PC-9 (cell line): ENCODE measurements around the gene IRF9. TPM values are rescaled to one million over a fixed set of nuclear protein-coding genes. Genes with fewer than 3 reads are reported as not detected.

Experiments used
- BruUV-seq: library from RNA; stranded (reverse); fragments of 400-500 nt; replicated peaks from 2 replicates; lab custom pipeline; 2021; lab: Mats Ljungman, UMichigan
- CTCF ChIA-PET: fragments of 300-600 bp; sonication (Branson Sonifier 250); formaldehyde crosslinking; loops from one replicate; lab custom pipeline; 2022; ENCODE audit warnings: antibody characterized with exemption; lab: Charles Lee
- POLR2A ChIA-PET: fragments of 300-600 bp; sonication (Branson Sonifier 250); formaldehyde crosslinking; loops from one replicate; lab custom pipeline; 2022; ENCODE audit warnings: antibody characterized with exemption; ENCODE audit not compliant: unreplicated experiment; lab: Charles Lee
- DNase-seq, 2 experiments: peaks; one replicate each; pipeline versions ENCODE4 v3.0.0 to v3.0.0-alpha.2; 2015 to 2022; ENCODE audit warnings: mixed read lengths in 1 of 2
- H2AFZ ChIP-seq: fragments of 200-600 bp; sonication (generic); 2 replicates; pipeline ENCODE4 v1.8.1; 2017; ENCODE audit warnings: antibody characterized with exemption
- H3F3A ChIP-seq: fragments of 200-600 bp; sonication (generic); 2 replicates; pipeline ENCODE4 v1.8.1; 2017; ENCODE audit warnings: antibody characterized with exemption, mild to moderate bottlenecking, low read depth; ENCODE audit not compliant: insufficient read depth
- H3K27ac ChIP-seq: fragments of 200-600 bp; sonication (generic); 2 replicates; pipeline ENCODE4 v1.6.1; 2016; ENCODE audit warnings: mixed run types
- H3K27me3 ChIP-seq: fragments of 200-600 bp; sonication (generic); 2 replicates; pipeline ENCODE4 v1.6.1; 2016; ENCODE audit warnings: low read depth, mixed run types; ENCODE audit not compliant: insufficient read depth
- H3K36me3 ChIP-seq: fragments of 200-600 bp; sonication (generic); 2 replicates; pipeline ENCODE4 v1.6.1; 2016; ENCODE audit warnings: low read depth, mixed run types
- H3K4me1 ChIP-seq: fragments of 200-600 bp; sonication (generic); replicated peaks from 2 replicates; pipeline ENCODE4 v1.6.1; 2016; ENCODE audit warnings: mixed run types; ENCODE audit not compliant: insufficient read depth
- H3K4me2 ChIP-seq: fragments of 200-600 bp; sonication (generic); 2 replicates; pipeline ENCODE4 v1.6.1; 2017; ENCODE audit warnings: mixed run types
- H3K4me3 ChIP-seq: fragments of 200-600 bp; sonication (generic); 2 replicates; pipeline ENCODE4 v1.6.1; 2016; ENCODE audit warnings: mixed run types
- H3K79me2 ChIP-seq: fragments of 200-600 bp; sonication (generic); 2 replicates; pipeline ENCODE4 v1.6.1; 2017; ENCODE audit warnings: low read depth, mixed run types
- H3K9me2 ChIP-seq: fragments of 200-600 bp; sonication (generic); 2 replicates; pipeline ENCODE4 v1.8.1; 2017; ENCODE audit warnings: mild to moderate bottlenecking; ENCODE audit not compliant: insufficient read depth
- H3K9me3 ChIP-seq: fragments of 200-600 bp; sonication (generic); 2 replicates; pipeline ENCODE4 v1.8.1; 2016; ENCODE audit warnings: low read depth; ENCODE audit not compliant: insufficient read depth
- H4K20me1 ChIP-seq: fragments of 200-600 bp; sonication (generic); 2 replicates; pipeline ENCODE4 v1.8.1; 2017; ENCODE audit not compliant: insufficient read depth
- EZH2 ChIP-seq: fragments of 200-600 bp; sonication (generic); IDR thresholded peaks from 2 replicates; pipeline ENCODE4 v1.8.0; 2017; ENCODE audit warnings: antibody characterized with exemption, low read depth
- intact Hi-C: fragments of 100-400 bp; cut with micrococcal nuclease; formaldehyde crosslinking; loops from one replicate; pipeline ENCODE4 v1.10.0; 2022; ENCODE audit not compliant: unreplicated experiment
- total RNA-seq: library from RNA; stranded (reverse); gene quantifications from 2 replicates; pipeline ENCODE4 v1.2.3, GENCODE V29; 2021
- TF ChIP-seq, protein P1 (sequence below): fragments of 200-600 bp; sonication (generic); conservative IDR thresholded peaks from 2 replicates; pipeline ENCODE4 v1.6.1; 2017; ENCODE audit warnings: mixed run types, antibody characterized with exemption, mild to moderate bottlenecking, moderate library complexity

IRF9 gene
- total RNA-seq, 1 experiment from 2014 or later = 21.4 TPM

GRCh38 chr14:24132976-24133375 lies 28.1 kb upstream of the IRF9 start:
- Histone ChIP-seq H3K9me2 (no peaks in the 10 kb centered on the region), H3K79me2 (0 out of 2 replicates have a peak, but pooled peaks cover 7% of the 10 kb centered on the region), H3K4me2 (no peak overlapping the region), H3K36me3 (no peaks in the 10 kb centered on the region), H3K4me3 (no peak overlapping the region), H3K27me3 (no peaks in the 10 kb centered on the region), H3K9me3 (no peaks in the 10 kb centered on the region), H2AFZ (no peak overlapping the region), H3K27ac (no peak overlapping the region), H4K20me1 (no peaks in the 10 kb centered on the region), H3F3A (peaks cover 7% of the 10 kb centered on the region; the same call in 1 of the 2 replicates), H3K4me1 (peaks cover 11% of the 10 kb centered on the region; the same call in 1 of the 2 replicates)
- BruUV-seq = no TSS peak
- DNase-seq = no peak
- TF ChIP-seq EZH2 = no peak
- TF ChIP-seq, protein P1, sequence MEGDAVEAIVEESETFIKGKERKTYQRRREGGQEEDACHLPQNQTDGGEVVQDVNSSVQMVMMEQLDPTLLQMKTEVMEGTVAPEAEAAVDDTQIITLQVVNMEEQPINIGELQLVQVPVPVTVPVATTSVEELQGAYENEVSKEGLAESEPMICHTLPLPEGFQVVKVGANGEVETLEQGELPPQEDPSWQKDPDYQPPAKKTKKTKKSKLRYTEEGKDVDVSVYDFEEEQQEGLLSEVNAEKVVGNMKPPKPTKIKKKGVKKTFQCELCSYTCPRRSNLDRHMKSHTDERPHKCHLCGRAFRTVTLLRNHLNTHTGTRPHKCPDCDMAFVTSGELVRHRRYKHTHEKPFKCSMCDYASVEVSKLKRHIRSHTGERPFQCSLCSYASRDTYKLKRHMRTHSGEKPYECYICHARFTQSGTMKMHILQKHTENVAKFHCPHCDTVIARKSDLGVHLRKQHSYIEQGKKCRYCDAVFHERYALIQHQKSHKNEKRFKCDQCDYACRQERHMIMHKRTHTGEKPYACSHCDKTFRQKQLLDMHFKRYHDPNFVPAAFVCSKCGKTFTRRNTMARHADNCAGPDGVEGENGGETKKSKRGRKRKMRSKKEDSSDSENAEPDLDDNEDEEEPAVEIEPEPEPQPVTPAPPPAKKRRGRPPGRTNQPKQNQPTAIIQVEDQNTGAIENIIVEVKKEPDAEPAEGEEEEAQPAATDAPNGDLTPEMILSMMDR = no peak
- intact Hi-C loops = no loop called here
- CTCF ChIA-PET = no interaction called here
- POLR2A ChIA-PET = no interaction called here

GRCh38 chr14:24133735-24134134 lies 27.3 kb upstream of the IRF9 start:
- BruUV-seq = no TSS peak
- H3K9me2 ChIP-seq = no peaks in the 10 kb centered on the region
- CTCF ChIA-PET = interaction anchor here (0.6 kb wide), 2 partner anchors 11 to 163 kb away, joined by 3 to 5 read pairs; no protein-coding TSS in a partner anchor
- H3F3A ChIP-seq = peaks cover 7% of the 10 kb centered on the region; the same call in 1 of the 2 replicates
- no peak for TF ChIP-seq EZH2
- TF ChIP-seq, protein P1 = no peak
- no peaks in the 10 kb centered on the region for H4K20me1 ChIP-seq
- POLR2A ChIA-PET = no interaction called here
- H3K27me3 ChIP-seq = no peaks in the 10 kb centered on the region
- intact Hi-C loops = no loop called here
- H3K27ac ChIP-seq = no peak overlapping the region
- H3K4me3 ChIP-seq = no peak overlapping the region
- DNase-seq = no peak
- H3K4me1 ChIP-seq = peaks cover 11% of the 10 kb centered on the region; the same call in 1 of the 2 replicates
- no peaks in the 10 kb centered on the region for H3K9me3 ChIP-seq
- H3K79me2 ChIP-seq = peaks cover 10% of the 10 kb centered on the region; the same call in 1 of the 2 replicates
- no peak overlapping the region for H3K4me2 ChIP-seq
- H3K36me3 ChIP-seq = no peaks in the 10 kb centered on the region
- H2AFZ ChIP-seq = no peak overlapping the region

DNA sequence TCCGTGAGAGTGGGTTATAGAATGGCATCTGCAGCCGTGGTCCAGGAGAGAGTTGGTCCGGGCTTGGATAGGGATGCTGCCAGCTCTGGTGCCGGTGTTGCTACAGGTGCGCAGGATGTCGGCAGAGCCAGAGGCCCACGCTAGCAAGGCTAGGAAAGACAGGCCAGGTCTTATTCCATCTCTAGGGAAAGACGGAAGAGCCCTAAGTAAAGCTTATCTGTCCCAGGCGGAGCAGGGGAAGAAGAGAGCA lies 25.6 kb upstream of the IRF9 start:
- no peaks in the 10 kb centered on the region for H3K9me3 ChIP-seq
- H4K20me1 ChIP-seq = no peaks in the 10 kb centered on the region
- ChIA-PET POLR2A (interaction anchor here (0.7 to 1.4 kb wide), 3 partner anchors 21 to 42 kb away, joined by 3 to 13 read pairs (median 4); partner anchors contain the start of genes DCAF11 and NRL), CTCF (interaction anchor here (1.3 kb wide), 1 partner anchor 25 kb away, joined by 6 read pairs; the partner anchor contains the start of gene IRF9)
- H3K79me2 ChIP-seq = peaks cover 21% of the 10 kb centered on the region
- peak overlapping the region; percentile 87 for H3K4me3 ChIP-seq
- no peaks in the 10 kb centered on the region for H3K36me3 ChIP-seq
- no peak for TF ChIP-seq EZH2
- TF ChIP-seq, protein P1 = no peak
- BruUV-seq = no TSS peak
- H3K27ac ChIP-seq = peak overlapping the region; percentile 27; the same call in 1 of the 2 replicates
- H3K4me2 ChIP-seq = peak overlapping the region; percentile 84
- H2AFZ ChIP-seq = peak overlapping the region; percentile 89
- no peaks in the 10 kb centered on the region for H3K27me3 ChIP-seq
- peaks cover 20% of the 10 kb centered on the region for H3K4me1 ChIP-seq
- intact Hi-C loops = no loop called here
- no peak for DNase-seq
- no peaks in the 10 kb centered on the region for H3K9me2 ChIP-seq
- peaks cover 7% of the 10 kb centered on the region; the same call in 1 of the 2 replicates for H3F3A ChIP-seq
